Neutrophil (primary cell): ENCODE data around the gene NAT14.

Experiments used
- H3K27ac ChIP-seq: fragments of 200-600 bp; sonication (generic); 2 replicates; pipeline ENCODE4 v1.5.1; 2016; ENCODE audit warnings: mild to moderate bottlenecking, moderate library complexity
- H3K27me3 ChIP-seq: fragments of 200-600 bp; sonication (generic); 2 replicates; pipeline ENCODE4 v1.6.0; 2016; ENCODE audit warnings: mild to moderate bottlenecking
- H3K36me3 ChIP-seq: fragments of 200-600 bp; sonication (generic); 2 replicates; pipeline ENCODE4 v1.5.1; 2017
- H3K4me1 ChIP-seq, 2 experiments: fragments of 200-600 bp in 1 of 2; sonication (generic) in 1 of 2; 1 replicate in 1 of 2; 2 replicates in 1 of 2; pipeline versions ENCODE4 v1.5.1 to v1.6.1; 2013 to 2016; ENCODE audit warnings: low read depth in 1 of 2, low read length in 1 of 2, mild to moderate bottlenecking in 1 of 2, moderate library complexity in 1 of 2; ENCODE audit not compliant: control insufficient read depth in 1 of 2, insufficient read depth in 1 of 2
- H3K4me3 ChIP-seq, 2 experiments: fragments of 200-600 bp in 1 of 2; sonication (generic) in 1 of 2; 1 replicate in 1 of 2; 2 replicates in 1 of 2; pipeline ENCODE4 v1.5.1; 2013 to 2016; ENCODE audit warnings: low read depth in 1 of 2, low read length in 1 of 2, mild to moderate bottlenecking in 1 of 2, moderate library complexity in 1 of 2
- H3K9me3 ChIP-seq: fragments of 200-600 bp; sonication (generic); 2 replicates; pipeline ENCODE4 v1.5.1; 2016
- TF ChIP-seq, protein P1 (sequence below): fragments of 200-600 bp; sonication (generic); IDR thresholded peaks from 2 replicates; pipeline ENCODE4 v1.5.1; 2016; ENCODE audit warnings: antibody characterized with exemption

NAT14 gene

DNA sequence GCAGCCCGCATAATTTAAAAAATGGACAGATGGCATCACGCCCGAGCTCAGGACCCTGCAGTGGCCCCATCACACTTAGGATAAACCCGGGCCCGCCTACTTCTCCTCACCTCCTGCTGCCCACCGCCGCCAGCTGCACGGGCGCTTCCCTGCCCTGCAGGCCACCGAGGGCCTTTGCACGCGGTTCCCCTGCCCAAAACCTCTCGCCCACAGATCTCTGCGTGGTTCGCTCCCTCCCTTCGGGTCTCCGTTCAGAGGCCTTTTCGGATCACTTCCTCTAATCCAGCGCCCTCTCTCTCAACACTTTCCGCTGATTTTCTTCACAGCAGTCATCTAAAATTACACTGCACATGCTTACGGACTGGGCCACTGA, 43.7 kb upstream of the NAT14 start:
- H3K4me3 ChIP-seq, result no peak overlapping the region

DNA sequence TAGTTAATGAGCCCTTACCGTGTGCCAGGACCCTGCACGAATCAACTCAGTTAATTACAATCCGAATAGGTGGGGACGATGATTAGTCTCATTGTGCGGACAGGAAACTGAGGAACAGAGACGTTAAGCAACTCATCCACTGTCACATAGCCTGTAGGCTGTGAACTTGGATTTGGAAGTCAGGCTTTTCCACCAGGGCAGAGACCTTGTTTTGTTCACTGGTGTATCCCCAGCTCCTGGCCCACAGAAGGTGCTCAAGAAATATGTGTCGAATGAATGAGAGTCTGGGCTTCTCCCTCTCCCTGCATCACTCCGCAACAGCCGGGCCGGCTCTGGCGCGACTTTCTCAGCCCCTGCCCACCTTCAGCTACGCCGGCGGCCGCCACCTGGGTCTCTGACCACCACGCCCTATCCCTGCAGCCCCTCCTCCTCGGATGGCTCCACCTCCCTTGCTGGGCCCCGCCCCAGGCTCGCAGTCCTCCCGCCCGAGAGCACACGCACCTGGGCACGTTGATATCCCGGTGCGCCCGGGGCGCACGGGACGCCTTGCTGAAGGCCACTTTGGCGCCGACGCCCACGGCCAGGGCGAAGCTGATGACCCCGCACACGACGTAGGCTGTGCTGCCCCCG, 43.2 kb upstream of the NAT14 start:
- Histone ChIP-seq H3K4me1 (no peaks in the 10 kb centered on the region), H3K9me3 (no peaks in the 10 kb centered on the region), H3K27me3 (peaks cover 98% of the 10 kb centered on the region)

More for the DNA sequence above, 43.7 kb upstream of the NAT14 start:
- TF ChIP-seq, protein P1, sequence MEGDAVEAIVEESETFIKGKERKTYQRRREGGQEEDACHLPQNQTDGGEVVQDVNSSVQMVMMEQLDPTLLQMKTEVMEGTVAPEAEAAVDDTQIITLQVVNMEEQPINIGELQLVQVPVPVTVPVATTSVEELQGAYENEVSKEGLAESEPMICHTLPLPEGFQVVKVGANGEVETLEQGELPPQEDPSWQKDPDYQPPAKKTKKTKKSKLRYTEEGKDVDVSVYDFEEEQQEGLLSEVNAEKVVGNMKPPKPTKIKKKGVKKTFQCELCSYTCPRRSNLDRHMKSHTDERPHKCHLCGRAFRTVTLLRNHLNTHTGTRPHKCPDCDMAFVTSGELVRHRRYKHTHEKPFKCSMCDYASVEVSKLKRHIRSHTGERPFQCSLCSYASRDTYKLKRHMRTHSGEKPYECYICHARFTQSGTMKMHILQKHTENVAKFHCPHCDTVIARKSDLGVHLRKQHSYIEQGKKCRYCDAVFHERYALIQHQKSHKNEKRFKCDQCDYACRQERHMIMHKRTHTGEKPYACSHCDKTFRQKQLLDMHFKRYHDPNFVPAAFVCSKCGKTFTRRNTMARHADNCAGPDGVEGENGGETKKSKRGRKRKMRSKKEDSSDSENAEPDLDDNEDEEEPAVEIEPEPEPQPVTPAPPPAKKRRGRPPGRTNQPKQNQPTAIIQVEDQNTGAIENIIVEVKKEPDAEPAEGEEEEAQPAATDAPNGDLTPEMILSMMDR, result no peak
- Histone ChIP-seq H3K9me3 (no peaks in the 10 kb centered on the region), H3K27me3 (peaks cover 98% of the 10 kb centered on the region), H3K27ac (no peak overlapping the region), H3K4me1 (no peaks in the 10 kb centered on the region), H3K36me3 (no peaks in the 10 kb centered on the region)

DNA sequence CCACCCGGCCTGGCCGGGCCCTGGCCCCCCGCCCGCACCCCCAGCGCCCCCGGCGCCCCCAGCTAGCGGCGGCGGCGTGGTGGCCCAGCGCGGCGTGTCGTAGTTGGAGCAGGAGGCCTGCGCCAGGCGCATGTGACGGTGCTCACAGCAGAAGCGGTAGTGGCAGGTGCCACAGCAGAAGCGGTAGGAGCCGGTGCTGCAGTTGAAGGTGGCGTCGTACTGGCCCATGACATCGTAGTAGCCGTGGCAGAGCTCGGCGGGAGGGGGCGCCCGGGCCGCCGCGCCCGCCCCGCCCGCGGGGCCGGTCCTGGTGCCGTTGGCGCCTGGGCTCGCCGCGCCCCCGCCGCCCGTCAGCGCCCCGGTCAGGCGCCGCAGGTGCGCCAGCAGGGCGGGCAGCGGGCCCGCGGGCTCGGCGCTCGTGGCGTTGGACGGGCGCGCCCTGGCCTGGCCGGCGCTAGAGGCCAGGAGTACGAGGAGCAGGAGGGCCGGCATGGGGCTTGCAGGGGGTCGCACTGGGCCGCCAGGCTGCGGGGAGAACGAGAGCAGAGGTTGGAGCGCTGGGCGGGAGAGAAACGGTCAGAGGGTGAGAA, 42.5 kb upstream of the NAT14 start:
- Histone ChIP-seq H3K9me3 (no peaks in the 10 kb centered on the region), H3K27ac (no peak overlapping the region), H3K36me3 (no peaks in the 10 kb centered on the region), H3K4me3 (no peak overlapping the region), H3K4me1 (no peaks in the 10 kb centered on the region), H3K27me3 (peaks cover 98% of the 10 kb centered on the region)
- TF ChIP-seq, protein P1, result no peak

More for the DNA sequence above, 43.2 kb upstream of the NAT14 start:
- no peaks in the 10 kb centered on the region for H3K36me3 ChIP-seq
- TF ChIP-seq, protein P1, result no peak
- no peak overlapping the region for H3K4me3 ChIP-seq
- H3K27ac ChIP-seq, result no peak overlapping the region

DNA sequence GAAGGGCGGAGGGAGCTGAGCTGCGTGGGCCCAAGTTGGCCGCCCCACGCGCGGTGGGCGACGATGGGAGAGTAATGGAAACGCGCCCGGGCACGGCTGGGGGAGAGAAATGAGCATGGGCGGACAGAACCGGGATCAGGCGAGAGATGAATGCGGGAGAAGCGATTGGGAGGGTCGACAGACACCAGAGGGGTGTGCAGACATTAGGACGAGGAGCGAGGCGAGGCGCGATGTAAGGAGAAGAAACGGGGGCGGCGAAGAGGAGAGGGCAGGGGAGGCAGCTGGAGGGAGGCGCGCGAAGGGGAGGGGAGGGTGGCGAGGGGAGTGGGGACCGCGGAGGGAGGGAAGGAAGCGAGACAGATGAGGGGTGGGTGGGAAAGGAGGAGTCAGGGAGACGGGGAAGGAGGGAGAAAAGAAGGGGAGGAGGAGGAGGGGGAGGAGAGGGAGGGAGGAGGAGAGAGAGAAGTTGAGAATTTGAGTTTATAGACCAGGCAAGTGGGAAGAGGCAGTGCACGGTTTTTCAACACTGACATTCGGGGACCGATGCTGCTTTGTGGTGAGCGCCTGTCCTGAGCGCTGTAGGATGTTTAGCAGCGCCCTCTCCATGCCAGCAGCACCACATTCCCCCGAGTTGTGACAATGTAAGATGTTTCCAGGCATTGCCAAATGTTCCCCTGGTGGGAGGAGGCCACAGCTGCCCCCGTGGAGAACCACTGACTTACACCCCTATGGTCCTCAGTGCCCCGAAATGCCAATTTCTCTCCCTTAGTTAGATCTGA, 41.8 kb upstream of the NAT14 start, which contains the start of gene SHISA7:
Gene SHISA7 (minus strand): TSS at position 256 of the 779 bp plus-strand sequence. CDS start 437 bp downstream, outside the sequence.
- peaks cover 98% of the 10 kb centered on the region for H3K27me3 ChIP-seq
- no peaks in the 10 kb centered on the region for H3K9me3 ChIP-seq
- no peaks in the 10 kb centered on the region for H3K4me1 ChIP-seq
- H3K4me3 ChIP-seq, result no peak within 1 kb of the TSS
- TF ChIP-seq, protein P1, result no peak
- no peak within 1 kb of the TSS for H3K27ac ChIP-seq
- no peaks in the 10 kb centered on the region for H3K36me3 ChIP-seq

DNA sequence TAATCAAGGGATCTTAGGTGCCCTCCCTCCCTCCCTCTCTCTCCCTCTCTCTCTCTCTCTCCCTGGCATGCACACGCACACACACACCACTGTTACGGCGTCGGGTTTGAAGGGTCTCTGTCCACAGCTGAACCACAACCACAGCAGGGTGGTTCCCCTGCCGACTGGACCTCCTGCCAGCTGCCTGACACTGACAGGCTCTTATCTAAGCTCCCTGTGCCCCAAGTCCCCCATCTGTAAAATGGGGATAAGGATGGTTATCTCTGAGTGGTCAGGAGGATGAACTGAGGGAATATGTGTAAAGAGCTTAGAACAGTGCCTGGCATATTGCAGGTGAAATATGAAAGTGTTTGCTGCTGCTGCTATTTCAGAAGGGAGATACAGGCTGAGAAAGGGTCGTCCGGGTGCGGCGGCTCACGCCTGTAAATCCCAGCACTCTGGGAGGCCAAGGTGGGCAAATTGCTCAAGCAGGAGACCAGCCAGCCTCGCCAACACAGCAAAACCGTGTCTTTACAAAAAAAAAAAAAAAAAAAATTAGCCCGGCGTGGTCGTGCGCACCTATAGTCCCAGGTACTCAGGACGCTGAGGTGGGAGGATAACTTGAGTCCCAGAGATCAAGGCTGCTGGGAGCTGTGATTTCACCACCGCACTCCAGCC, 41.0 kb upstream of the NAT14 start:
- H3K9me3 ChIP-seq, result no peaks in the 10 kb centered on the region
- no peaks in the 10 kb centered on the region for H3K36me3 ChIP-seq
- no peak overlapping the region for H3K4me3 ChIP-seq
- TF ChIP-seq, protein P1, result no peak
- H3K27ac ChIP-seq, result no peak overlapping the region
- H3K4me1 ChIP-seq, result no peaks in the 10 kb centered on the region
- H3K27me3 ChIP-seq, result peaks cover 96% of the 10 kb centered on the region
